DND-41 (cell line): Measurements from ENCODE around the gene KCTD6.

ENCODE experiments used
- ATAC-seq: fragments of 200-7000 bp; cut with Tn5 transposase; 3 replicates; pipeline ENCODE4 v1.9.1; 2021; ENCODE audit warnings: low read depth; ENCODE audit not compliant: insufficient read depth
- DNase-seq: peaks from one replicate; pipeline ENCODE4 v3.0.0-alpha.2; 2020
- H2AFZ ChIP-seq: 2 replicates; pipeline ENCODE4 v1.6.0; 2012; ENCODE audit warnings: low read depth, low read length
- H3K27ac ChIP-seq: 2 replicates; pipeline ENCODE4 v1.5.1; 2012; ENCODE audit warnings: low read length, inconsistent platforms
- H3K27me3 ChIP-seq: fragments of 200-600 bp; sonication (generic); 2 replicates; pipeline ENCODE4 v1.6.0; 2012; ENCODE audit warnings: low read length, mild to moderate bottlenecking, inconsistent platforms; ENCODE audit not compliant: insufficient read depth, poor library complexity
- H3K36me3 ChIP-seq: 2 replicates; pipeline ENCODE4 v1.5.1; 2012; ENCODE audit warnings: low read length, inconsistent platforms; ENCODE audit not compliant: insufficient read depth
- H3K4me1 ChIP-seq: 2 replicates; pipeline ENCODE4 v1.5.1; 2012; ENCODE audit warnings: mild to moderate bottlenecking, low read length; ENCODE audit not compliant: insufficient read depth
- H3K4me2 ChIP-seq: 2 replicates; pipeline ENCODE4 v1.6.0; 2012; ENCODE audit warnings: mild to moderate bottlenecking, moderate library complexity, low read length, inconsistent platforms; ENCODE audit not compliant: insufficient read depth
- H3K4me3 ChIP-seq, 2 experiments: fragments of 200-600 bp in 1 of 2; shearing (Covaris generic) in 1 of 2; 2 replicates each; pipeline ENCODE4 v1.5.1; 2012 to 2016; ENCODE audit warnings: inconsistent platforms in 2 of 2, low read length in 2 of 2, mild to moderate bottlenecking in 2 of 2, low read depth in 1 of 2, moderate library complexity in 1 of 2
- H3K79me2 ChIP-seq: 2 replicates; pipeline ENCODE4 v1.6.0; 2012; ENCODE audit warnings: low read length, inconsistent platforms; ENCODE audit not compliant: insufficient read depth
- H3K9ac ChIP-seq: 2 replicates; pipeline ENCODE4 v1.6.0; 2012; ENCODE audit warnings: low read depth, mild to moderate bottlenecking, inconsistent platforms, low read length, moderate library complexity
- H3K9me3 ChIP-seq: 2 replicates; pipeline ENCODE4 v1.5.1; 2012; ENCODE audit warnings: low read length, moderate library complexity, mild to moderate bottlenecking, inconsistent platforms; ENCODE audit not compliant: insufficient read depth, severe bottlenecking
- H4K20me1 ChIP-seq: 2 replicates; pipeline ENCODE4 v1.6.0; 2012; ENCODE audit warnings: low read length; ENCODE audit not compliant: insufficient read depth
- EZH2 ChIP-seq: IDR thresholded peaks from 3 replicates; pipeline ENCODE4 v1.6.1; 2012; ENCODE audit warnings: borderline replicate concordance, low read depth, mild to moderate bottlenecking, moderate library complexity, low read length, inconsistent platforms; ENCODE audit not compliant: severe bottlenecking
- TF ChIP-seq, protein P1 (sequence below): IDR thresholded peaks from 2 replicates; pipeline ENCODE4 v1.5.1; 2012; ENCODE audit warnings: borderline replicate concordance, low read length, moderate library complexity, mild to moderate bottlenecking; ENCODE audit not compliant: poor library complexity, severe bottlenecking; ENCODE audit errors: extremely low read depth

Gene KCTD6

DNA sequence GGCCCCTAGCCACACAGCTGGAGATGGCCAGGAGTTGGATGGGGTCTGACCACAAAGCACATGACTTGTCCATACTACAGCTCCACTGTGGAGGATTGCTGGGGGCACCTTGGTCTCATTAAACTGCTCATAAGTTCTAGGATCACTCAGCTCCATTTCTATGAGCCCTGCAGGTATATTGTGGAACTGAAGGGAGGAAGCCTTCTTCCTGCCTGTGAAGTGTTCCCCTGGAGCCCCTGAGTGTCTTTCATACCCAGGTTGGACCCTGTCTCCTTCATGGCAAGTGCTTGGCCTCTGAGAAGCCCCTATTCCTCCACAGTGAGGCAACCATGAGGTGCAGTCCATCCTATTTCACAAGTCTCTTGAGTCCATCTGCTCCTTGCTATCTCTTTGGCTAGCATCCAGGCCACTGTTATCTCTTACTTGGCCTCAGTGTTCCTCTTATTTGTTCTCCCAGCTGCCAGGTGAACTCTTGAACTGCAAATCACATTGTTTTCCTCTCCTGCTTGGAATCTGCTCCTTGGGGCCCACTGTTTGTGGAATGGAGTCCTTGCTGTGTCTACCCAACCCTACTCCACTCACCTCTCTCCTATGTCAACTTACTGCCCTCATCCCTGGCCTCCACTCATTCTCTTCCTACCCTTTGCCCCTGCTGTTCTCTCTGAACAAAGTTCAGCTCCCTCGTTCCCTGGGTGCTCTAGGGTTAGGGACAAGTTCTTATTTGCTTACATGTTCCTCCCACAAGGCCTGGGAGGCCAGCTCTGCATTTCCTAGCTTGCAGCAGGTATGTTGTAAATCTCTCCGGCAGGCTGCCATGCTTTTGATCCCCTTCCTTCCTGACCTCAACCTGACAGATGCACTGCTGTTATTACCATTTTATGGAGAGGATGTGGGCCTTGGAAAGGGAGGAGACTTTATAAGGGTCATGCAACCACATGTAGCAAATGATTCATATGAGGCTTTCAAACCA, 43.9 kb downstream of the KCTD6 start:
- H2AFZ ChIP-seq: no peak overlapping the region

DNA sequence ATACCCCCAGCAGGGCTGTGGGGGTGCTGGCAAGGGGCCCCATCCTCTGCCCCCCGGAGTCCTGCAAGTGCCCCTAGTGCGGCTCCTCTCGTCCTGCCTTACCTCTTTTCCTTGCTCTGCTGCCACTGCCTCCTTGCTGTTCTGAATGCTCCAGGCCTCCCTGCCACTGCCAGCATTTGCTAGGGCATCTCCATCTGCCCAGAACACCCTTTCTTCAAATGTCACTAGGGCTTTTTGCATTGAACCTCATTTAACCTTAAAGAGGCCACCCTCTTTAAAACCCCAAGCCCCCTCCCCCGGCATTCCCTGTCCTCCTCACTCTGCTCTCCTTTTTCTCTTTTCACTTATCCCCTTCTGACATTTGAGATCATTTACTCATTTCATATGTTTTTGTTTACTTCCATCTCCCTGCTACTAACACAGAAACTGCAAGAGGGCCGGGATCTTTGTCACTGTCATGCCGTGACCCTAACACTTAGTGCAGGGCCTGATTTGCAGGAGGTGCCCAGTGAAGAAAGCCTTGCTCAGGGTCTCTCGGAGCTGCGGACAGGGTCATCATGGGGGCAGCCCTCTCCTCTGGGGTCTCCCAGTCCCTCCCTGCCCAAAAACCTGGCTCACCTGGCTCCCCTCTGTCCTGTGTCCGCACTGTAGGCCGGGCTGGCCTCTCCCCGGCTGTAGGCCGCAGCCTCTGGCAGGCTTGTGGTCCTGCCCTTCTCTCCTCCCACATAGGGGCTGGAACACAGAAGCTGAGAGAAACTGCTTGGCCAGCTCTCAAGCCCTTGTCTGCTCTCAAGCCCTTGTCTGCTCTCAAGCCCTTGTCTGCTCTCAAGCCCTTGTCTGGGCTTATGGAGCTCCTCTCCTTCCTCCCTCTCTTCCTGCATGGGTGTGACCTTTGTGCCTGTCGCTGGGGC, 44.9 kb downstream of the KCTD6 start, which contains the start of gene ACOX2:
ACOX2 (minus strand) TSS at position 690 of the 911 bp plus-strand sequence. CDS start 2,084 bp downstream, outside the sequence.
- 0 out of 2 replicates have a peak, but pooled peaks cover 3% of the 10 kb centered on the region for H3K4me1 ChIP-seq
- H2AFZ ChIP-seq: no peak within 1 kb of the TSS
- DNase-seq: no peak
- ATAC-seq: no peak
- H3K27me3 ChIP-seq: peaks cover 4% of the 10 kb centered on the region
- no peaks in the 10 kb centered on the region for H3K9me3 ChIP-seq
- H3K9ac ChIP-seq: no peak within 1 kb of the TSS
- no peak within 1 kb of the TSS for H3K27ac ChIP-seq
- no peak within 1 kb of the TSS for H3K4me3 ChIP-seq
- H4K20me1 ChIP-seq: no peaks in the 10 kb centered on the region
- no peak for TF ChIP-seq EZH2
- TF ChIP-seq, protein P1, sequence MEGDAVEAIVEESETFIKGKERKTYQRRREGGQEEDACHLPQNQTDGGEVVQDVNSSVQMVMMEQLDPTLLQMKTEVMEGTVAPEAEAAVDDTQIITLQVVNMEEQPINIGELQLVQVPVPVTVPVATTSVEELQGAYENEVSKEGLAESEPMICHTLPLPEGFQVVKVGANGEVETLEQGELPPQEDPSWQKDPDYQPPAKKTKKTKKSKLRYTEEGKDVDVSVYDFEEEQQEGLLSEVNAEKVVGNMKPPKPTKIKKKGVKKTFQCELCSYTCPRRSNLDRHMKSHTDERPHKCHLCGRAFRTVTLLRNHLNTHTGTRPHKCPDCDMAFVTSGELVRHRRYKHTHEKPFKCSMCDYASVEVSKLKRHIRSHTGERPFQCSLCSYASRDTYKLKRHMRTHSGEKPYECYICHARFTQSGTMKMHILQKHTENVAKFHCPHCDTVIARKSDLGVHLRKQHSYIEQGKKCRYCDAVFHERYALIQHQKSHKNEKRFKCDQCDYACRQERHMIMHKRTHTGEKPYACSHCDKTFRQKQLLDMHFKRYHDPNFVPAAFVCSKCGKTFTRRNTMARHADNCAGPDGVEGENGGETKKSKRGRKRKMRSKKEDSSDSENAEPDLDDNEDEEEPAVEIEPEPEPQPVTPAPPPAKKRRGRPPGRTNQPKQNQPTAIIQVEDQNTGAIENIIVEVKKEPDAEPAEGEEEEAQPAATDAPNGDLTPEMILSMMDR: no peak
- no peaks in the 10 kb centered on the region for H3K36me3 ChIP-seq
- H3K79me2 ChIP-seq: no peaks in the 10 kb centered on the region
- no peak within 1 kb of the TSS for H3K4me2 ChIP-seq

More for the DNA sequence above, 43.9 kb downstream of the KCTD6 start:
- H3K36me3 ChIP-seq: no peaks in the 10 kb centered on the region
- 0 out of 2 replicates have a peak, but pooled peaks cover 3% of the 10 kb centered on the region for H3K4me1 ChIP-seq
- no peak overlapping the region for H3K9ac ChIP-seq
- H3K79me2 ChIP-seq: no peaks in the 10 kb centered on the region
- DNase-seq (no peak), ATAC-seq (no peak)
- H4K20me1 ChIP-seq: no peaks in the 10 kb centered on the region
- H3K27ac ChIP-seq: no peak overlapping the region
- H3K9me3 ChIP-seq: no peaks in the 10 kb centered on the region
- peaks cover 4% of the 10 kb centered on the region for H3K27me3 ChIP-seq
- TF ChIP-seq, protein P1: no peak
- no peak for TF ChIP-seq EZH2
- no peak overlapping the region for H3K4me2 ChIP-seq
- H3K4me3 ChIP-seq: no peak overlapping the region

DNA sequence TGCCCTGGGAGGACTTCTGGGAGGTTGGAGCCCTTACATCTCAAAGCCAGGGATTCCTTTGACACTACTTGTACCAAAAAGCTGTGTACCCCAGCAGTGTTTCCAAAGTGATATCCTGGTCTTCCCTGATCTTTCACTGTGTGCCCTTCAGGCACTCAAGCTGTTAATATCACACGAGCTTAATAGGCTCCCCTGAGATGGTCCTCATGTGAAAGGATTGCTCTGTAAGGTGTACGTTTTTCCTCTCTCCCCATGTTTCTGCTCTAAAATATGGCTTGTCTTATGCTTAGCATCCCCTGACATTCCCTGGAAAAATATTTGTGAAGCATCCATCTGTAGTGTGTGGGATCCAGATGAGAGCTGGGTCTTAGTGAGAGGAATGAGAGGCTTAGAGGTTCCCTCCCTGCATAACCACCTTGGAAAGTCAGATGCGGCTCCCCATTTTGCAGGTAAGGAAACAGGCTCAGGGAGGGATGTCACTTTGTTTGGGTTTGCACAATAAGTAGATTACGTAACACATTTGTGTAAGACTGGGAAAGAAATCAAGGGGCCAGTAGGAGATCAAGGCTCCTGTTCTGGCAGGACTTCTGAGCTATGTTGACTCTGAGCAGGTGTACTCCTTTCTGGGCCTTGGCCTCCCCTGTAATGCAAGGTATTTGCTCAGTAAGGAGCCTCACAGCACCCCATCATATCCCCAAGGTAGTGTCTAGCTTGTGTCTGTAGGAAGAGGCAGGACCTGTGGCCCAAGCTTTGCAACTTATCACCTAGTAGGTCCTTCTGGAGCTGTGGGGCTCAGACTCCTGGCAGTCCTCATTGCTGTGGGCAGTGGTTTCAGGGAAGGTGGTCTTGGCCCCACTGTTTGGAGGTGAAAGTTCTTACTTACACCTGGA, 45.8 kb downstream of the KCTD6 start:
- Histone ChIP-seq H3K27me3 (peaks cover 4% of the 10 kb centered on the region), H4K20me1 (no peaks in the 10 kb centered on the region), H3K36me3 (no peaks in the 10 kb centered on the region), H3K27ac (no peak overlapping the region), H2AFZ (no peak overlapping the region), H3K4me2 (no peak overlapping the region), H3K79me2 (no peaks in the 10 kb centered on the region), H3K4me3 (no peak overlapping the region), H3K9ac (no peak overlapping the region), H3K9me3 (no peaks in the 10 kb centered on the region), H3K4me1 (0 out of 2 replicates have a peak, but pooled peaks cover under 1% of the 10 kb centered on the region)
- DNase-seq (no peak), ATAC-seq (no peak)
- no peak for TF ChIP-seq EZH2
- TF ChIP-seq, protein P1: no peak
